ENCODE results near the gene CTPS1. TPM values are rescaled to one million over a fixed set of nuclear protein-coding genes. Genes with fewer than 3 reads are reported as not detected.

The CTPS1 gene
- total RNA-seq, 1 experiment from 2014 or later: 91.9 TPM

DNA sequence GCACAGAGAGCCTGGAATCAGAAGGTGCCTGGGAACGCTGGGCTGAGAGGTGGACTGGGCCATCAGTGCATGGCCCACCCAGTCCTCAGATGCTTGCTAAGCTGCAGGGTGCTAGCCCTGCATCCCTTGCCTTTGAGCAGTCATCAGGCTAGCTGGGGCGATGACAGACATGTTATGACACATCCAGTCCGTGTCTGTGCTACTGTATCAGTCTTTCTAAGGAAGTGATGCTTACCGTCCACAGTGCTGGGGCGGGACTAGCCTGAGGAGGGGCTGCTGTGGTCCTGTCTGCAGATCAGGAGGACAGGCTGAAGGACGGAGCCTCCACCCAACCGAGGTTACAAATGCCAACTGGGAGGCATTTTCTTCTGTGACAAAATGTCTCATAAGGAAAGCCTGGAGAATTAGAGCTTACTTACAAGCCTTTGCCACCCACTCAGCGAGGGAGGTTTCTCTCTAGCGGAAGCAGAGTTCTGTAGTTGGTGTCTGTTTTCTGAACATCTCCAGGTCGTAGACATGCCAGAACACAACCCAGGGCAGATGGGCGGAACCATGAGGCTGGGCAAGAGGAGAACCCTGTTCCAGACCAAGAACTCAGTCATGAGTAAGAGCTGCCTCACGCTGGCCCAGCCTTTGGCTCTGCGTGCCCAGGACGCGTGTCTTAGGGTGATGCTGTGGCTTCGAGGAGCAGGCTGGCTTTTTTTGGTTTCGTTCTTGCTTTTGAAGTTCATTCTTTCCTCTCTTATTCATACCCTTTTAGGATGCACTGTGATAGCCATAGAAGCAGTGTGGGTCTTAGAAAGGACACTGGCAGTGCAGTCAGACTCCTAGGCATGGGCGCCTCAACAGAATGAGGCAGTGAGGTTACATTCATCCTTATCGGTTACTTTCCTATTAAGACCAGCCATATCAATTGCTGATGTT lies 27.7 kb downstream of the CTPS1 start:
- Histone ChIP-seq H3K9me2 (ENCODE audit: insufficient read depth) (no peaks in the 10 kb centered on the region), H2AFZ (no peak overlapping the region), H3K9me3 (ENCODE audit: insufficient read depth, low read depth) (no peaks in the 10 kb centered on the region), H3K4me3 (no peak overlapping the region), H3K79me2 (ENCODE audit: low read depth) (no peaks in the 10 kb centered on the region; the same call in 1 of the 2 replicates), H3K4me2 (no peak overlapping the region), H3K27ac (no peak overlapping the region), H3K36me3 (ENCODE audit: low read depth) (peaks cover 58% of the 10 kb centered on the region), H3K27me3 (ENCODE audit: insufficient read depth, low read depth) (no peaks in the 10 kb centered on the region), H3F3A (ENCODE audit: insufficient read depth, low read depth) (peaks cover 32% of the 10 kb centered on the region), H4K20me1 (ENCODE audit: insufficient read depth) (peaks cover 26% of the 10 kb centered on the region), H3K4me1 (replicated peaks; ENCODE audit: insufficient read depth) (peaks cover 13% of the 10 kb centered on the region)
- POLR2A ChIA-PET (ENCODE audit: unreplicated experiment): no interaction called here
- TF ChIP-seq, protein P1, sequence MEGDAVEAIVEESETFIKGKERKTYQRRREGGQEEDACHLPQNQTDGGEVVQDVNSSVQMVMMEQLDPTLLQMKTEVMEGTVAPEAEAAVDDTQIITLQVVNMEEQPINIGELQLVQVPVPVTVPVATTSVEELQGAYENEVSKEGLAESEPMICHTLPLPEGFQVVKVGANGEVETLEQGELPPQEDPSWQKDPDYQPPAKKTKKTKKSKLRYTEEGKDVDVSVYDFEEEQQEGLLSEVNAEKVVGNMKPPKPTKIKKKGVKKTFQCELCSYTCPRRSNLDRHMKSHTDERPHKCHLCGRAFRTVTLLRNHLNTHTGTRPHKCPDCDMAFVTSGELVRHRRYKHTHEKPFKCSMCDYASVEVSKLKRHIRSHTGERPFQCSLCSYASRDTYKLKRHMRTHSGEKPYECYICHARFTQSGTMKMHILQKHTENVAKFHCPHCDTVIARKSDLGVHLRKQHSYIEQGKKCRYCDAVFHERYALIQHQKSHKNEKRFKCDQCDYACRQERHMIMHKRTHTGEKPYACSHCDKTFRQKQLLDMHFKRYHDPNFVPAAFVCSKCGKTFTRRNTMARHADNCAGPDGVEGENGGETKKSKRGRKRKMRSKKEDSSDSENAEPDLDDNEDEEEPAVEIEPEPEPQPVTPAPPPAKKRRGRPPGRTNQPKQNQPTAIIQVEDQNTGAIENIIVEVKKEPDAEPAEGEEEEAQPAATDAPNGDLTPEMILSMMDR (conservative IDR thresholded peaks at IDR 0.05): no peak
- TF ChIP-seq EZH2 (IDR thresholded peaks at IDR 0.05; ENCODE audit: low read depth): no peak
- no TSS peak for BruUV-seq (replicated peaks)
- CTCF ChIA-PET: no interaction called here
- intact Hi-C loops (cut with micrococcal nuclease; ENCODE audit: unreplicated experiment): loop anchor here (10.0 kb wide), 1 partner anchor 428 kb away; no protein-coding TSS in a partner anchor
- no peak for DNase-seq

DNA sequence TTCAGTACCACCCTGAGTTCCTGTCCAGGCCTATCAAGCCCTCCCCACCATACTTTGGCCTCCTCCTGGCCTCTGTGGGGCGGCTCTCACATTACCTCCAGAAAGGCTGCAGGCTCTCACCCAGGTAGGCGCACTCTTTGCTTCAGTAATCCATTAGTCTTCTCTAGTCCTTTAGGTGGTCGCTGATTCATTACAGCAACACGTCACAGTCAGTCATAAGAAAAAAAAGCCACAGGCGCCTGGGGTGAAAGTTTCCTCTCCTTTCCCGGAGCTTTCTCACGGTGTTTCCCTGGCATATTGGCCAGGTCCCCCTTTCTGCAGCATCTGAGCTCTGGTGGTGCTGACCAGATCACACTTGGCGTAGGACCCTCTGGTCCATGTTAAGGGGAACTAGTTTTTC lies 30.0 kb downstream of the CTPS1 start:
- ChIA-PET POLR2A (ENCODE audit: unreplicated experiment) (no interaction called here), CTCF (no interaction called here)
- Histone ChIP-seq H3F3A (ENCODE audit: insufficient read depth, low read depth) (peaks cover 12% of the 10 kb centered on the region; the same call in 1 of the 2 replicates), H4K20me1 (ENCODE audit: insufficient read depth) (peaks cover 14% of the 10 kb centered on the region), H3K27me3 (ENCODE audit: insufficient read depth, low read depth) (no peaks in the 10 kb centered on the region), H3K4me3 (no peak overlapping the region), H3K9me2 (ENCODE audit: insufficient read depth) (no peaks in the 10 kb centered on the region), H3K79me2 (ENCODE audit: low read depth) (no peaks in the 10 kb centered on the region), H3K4me2 (no peak overlapping the region), H2AFZ (no peak overlapping the region), H3K9me3 (ENCODE audit: insufficient read depth, low read depth) (no peaks in the 10 kb centered on the region), H3K4me1 (replicated peaks; ENCODE audit: insufficient read depth) (no peaks in the 10 kb centered on the region), H3K27ac (no peak overlapping the region), H3K36me3 (ENCODE audit: low read depth) (peaks cover 45% of the 10 kb centered on the region)
- TF ChIP-seq, protein P1 (conservative IDR thresholded peaks at IDR 0.05): no peak
- TF ChIP-seq EZH2 (IDR thresholded peaks at IDR 0.05; ENCODE audit: low read depth): no peak
- DNase-seq: no peak
- intact Hi-C loops (cut with micrococcal nuclease; ENCODE audit: unreplicated experiment): loop anchor here (10.0 kb wide), 1 partner anchor 425 kb away; no protein-coding TSS in a partner anchor
- no TSS peak for BruUV-seq (replicated peaks)

DNA sequence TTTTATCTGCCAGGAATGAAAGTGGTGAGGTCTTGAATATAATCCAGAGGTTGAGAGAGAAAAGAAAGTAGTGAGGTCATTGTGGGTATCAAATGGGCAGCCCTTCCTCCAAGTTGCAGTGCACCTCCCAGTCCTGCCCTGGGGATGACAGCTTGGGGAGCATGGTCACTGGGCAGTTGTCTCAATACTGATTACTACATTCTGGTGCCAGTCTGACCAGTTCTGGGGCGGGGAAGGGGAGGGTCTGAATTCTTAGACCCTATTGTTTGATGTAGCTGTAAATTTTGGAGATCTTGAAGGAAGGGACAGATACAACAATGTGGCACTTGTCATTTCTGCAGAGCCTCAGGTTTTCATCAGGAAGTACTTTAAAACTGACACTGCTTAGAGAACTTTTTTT lies 30.8 kb downstream of the CTPS1 start:
- Histone ChIP-seq H4K20me1 (ENCODE audit: insufficient read depth) (peaks cover 8% of the 10 kb centered on the region), H3K27me3 (ENCODE audit: insufficient read depth, low read depth) (no peaks in the 10 kb centered on the region), H3K27ac (no peak overlapping the region), H3K9me2 (ENCODE audit: insufficient read depth) (no peaks in the 10 kb centered on the region), H2AFZ (no peak overlapping the region), H3K79me2 (ENCODE audit: low read depth) (no peaks in the 10 kb centered on the region), H3K36me3 (ENCODE audit: low read depth) (peaks cover 40% of the 10 kb centered on the region; the same call in 1 of the 2 replicates), H3K4me3 (no peak overlapping the region), H3F3A (ENCODE audit: insufficient read depth, low read depth) (peaks cover 8% of the 10 kb centered on the region; the same call in 1 of the 2 replicates), H3K4me2 (no peak overlapping the region), H3K4me1 (replicated peaks; ENCODE audit: insufficient read depth) (no peaks in the 10 kb centered on the region), H3K9me3 (ENCODE audit: insufficient read depth, low read depth) (no peaks in the 10 kb centered on the region)
- no TSS peak for BruUV-seq (replicated peaks)
- POLR2A ChIA-PET (ENCODE audit: unreplicated experiment): no interaction called here
- CTCF ChIA-PET: no interaction called here
- no peak for DNase-seq
- intact Hi-C loops (cut with micrococcal nuclease; ENCODE audit: unreplicated experiment): no loop called here
- TF ChIP-seq, protein P1 (conservative IDR thresholded peaks at IDR 0.05): no peak
